GM10266 (cell line): ENCODE data around the gene TTLL3.

Experiments used
- DNase-seq: peaks from one replicate; pipeline ENCODE4 v3.0.0; 2012; ENCODE audit errors: extremely low spot score
- CTCF ChIP-seq: IDR thresholded peaks from 2 replicates; pipeline ENCODE4 v1.5.1; 2012; ENCODE audit warnings: mild to moderate bottlenecking, low read depth; ENCODE audit not compliant: control insufficient read depth, insufficient read depth; ENCODE audit errors: missing control alignments

Gene TTLL3

GRCh38 chr3:9828801-9829755 lies 19.0 kb downstream of the TTLL3 start:
- TF ChIP-seq CTCF: no peak
- DNase-seq: no peak

- no peak for DNase-seq
- no peak for TF ChIP-seq CTCF
Measured at GRCh38 chr3:9831253-9831652, 21.2 kb downstream of the TTLL3 start.

GRCh38 chr3:9833078-9833477 lies 23.0 kb downstream of the TTLL3 start:
- no peak for TF ChIP-seq CTCF

GRCh38 chr3:9834520-9835380 lies 24.7 kb downstream of the TTLL3 start:
- no peak for DNase-seq
- TF ChIP-seq CTCF: no peak

More at GRCh38 chr3:9833078-9833477, 23.0 kb downstream of the TTLL3 start:
- DNase-seq: no peak

GRCh38 chr3:9837701-9838582 lies 27.9 kb downstream of the TTLL3 start:
- TF ChIP-seq CTCF: no peak
- DNase-seq: no peak

GRCh38 chr3:9838856-9839255 lies 28.8 kb downstream of the TTLL3 start:
- no peak for DNase-seq
- TF ChIP-seq CTCF: no peak
